GM12892 (cell line): ENCODE results near the gene WNT3A.

Source experiments
- DNase-seq: peaks from one replicate; pipeline ENCODE4 v3.0.0; 2011; ENCODE audit not compliant: insufficient read length
- FAIRE-seq: peaks from 2 replicates; lab custom pipeline; 2011; peaks lifted over from hg19 to GRCh38; lab: Jason Lieb, UNC
- POLR2A ChIP-seq: IDR thresholded peaks from 2 replicates; pipeline ENCODE4 v1.6.1; 2011; ENCODE audit warnings: low read depth, low read length, control low read depth
- POLR2AphosphoS5 ChIP-seq: IDR thresholded peaks from 2 replicates; pipeline ENCODE4 v1.6.1; 2011; ENCODE audit warnings: low read depth, low read length, control low read depth
- TAF1 ChIP-seq: IDR thresholded peaks from 2 replicates; pipeline ENCODE4 v1.6.1; 2011; ENCODE audit warnings: low read depth, mild to moderate bottlenecking, control low read depth, low read length, borderline replicate concordance

Gene WNT3A

DNA sequence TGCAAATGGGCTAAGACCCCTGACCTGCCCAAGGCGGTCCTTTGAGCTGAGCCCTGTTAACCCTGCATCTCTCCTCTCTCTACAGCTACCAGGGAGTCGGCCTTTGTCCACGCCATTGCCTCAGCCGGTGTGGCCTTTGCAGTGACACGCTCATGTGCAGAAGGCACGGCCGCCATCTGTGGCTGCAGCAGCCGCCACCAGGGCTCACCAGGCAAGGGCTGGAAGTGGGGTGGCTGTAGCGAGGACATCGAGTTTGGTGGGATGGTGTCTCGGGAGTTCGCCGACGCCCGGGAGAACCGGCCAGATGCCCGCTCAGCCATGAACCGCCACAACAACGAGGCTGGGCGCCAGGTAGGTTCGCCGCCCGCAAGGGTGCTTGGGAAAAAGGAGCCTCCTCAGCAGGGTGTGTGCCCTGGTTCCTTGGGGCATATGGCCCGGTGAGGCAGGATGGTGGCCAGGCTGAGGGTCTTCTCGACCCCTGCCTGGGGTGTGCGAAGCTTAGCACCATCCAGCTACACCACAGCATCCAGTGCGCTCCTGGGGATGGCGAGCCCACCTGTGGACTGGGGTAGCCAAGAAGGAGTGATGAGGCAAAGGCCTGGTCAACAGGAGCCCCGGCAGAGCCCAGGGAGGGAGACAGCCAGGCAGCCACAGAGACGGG lies 43.9 kb downstream of the WNT3A start:
- TF ChIP-seq POLR2AphosphoS5 (no peak), POLR2A (no peak), TAF1 (no peak)
- FAIRE-seq, result no peak
- no peak for DNase-seq

DNA sequence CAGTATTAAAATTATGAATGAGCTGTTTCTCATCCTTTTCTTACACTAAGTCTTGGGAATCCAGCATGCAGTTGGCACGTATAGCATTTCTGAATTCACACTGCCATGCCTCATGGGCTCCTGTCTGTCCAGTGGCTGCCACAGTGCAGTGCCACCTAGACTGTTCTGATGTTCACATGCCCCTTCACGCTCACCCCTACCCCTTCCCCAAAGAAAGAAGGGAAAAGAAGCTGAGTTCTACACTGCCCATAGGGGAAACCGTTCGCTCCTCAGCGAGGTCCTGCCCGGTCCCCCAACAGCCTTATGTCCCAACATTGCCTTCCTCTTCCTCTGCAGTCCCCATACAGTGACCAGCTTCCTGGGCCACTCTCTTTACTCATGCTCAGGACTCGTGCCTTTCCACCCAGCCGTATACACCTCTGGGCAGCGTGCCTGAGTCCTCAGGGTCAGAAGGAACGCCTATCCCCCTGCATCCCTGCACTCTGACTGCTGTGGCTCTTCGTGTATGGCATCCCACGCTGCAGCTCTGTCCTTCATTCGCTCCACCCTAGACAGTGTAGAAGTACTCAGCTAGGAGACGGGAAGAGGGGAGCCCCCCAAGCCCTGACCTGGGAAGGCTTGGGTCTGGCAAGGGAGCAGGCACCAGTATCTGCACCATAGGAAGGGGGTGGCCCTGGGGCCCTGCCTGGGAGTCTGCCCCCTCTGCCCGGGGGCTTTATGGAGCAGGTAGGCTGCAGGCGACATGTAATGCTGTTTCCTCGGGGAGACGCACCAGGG lies 51.6 kb downstream of the WNT3A start:
- TF ChIP-seq POLR2AphosphoS5 (no peak), TAF1 (no peak), POLR2A (no peak)
- no peak for DNase-seq
- FAIRE-seq, result no peak

DNA sequence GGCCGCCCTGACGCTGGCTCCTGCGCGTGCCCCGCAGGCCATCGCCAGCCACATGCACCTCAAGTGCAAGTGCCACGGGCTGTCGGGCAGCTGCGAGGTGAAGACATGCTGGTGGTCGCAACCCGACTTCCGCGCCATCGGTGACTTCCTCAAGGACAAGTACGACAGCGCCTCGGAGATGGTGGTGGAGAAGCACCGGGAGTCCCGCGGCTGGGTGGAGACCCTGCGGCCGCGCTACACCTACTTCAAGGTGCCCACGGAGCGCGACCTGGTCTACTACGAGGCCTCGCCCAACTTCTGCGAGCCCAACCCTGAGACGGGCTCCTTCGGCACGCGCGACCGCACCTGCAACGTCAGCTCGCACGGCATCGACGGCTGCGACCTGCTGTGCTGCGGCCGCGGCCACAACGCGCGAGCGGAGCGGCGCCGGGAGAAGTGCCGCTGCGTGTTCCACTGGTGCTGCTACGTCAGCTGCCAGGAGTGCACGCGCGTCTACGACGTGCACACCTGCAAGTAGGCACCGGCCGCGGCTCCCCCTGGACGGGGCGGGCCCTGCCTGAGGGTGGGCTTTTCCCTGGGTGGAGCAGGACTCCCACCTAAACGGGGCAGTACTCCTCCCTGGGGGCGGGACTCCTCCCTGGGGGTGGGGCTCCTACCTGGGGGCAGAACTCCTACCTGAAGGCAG lies 52.3 kb downstream of the WNT3A start:
- FAIRE-seq (no peak), DNase-seq (no peak)
- no peak for TF ChIP-seq POLR2AphosphoS5
- no peak for TF ChIP-seq TAF1
- no peak for TF ChIP-seq POLR2A

DNA sequence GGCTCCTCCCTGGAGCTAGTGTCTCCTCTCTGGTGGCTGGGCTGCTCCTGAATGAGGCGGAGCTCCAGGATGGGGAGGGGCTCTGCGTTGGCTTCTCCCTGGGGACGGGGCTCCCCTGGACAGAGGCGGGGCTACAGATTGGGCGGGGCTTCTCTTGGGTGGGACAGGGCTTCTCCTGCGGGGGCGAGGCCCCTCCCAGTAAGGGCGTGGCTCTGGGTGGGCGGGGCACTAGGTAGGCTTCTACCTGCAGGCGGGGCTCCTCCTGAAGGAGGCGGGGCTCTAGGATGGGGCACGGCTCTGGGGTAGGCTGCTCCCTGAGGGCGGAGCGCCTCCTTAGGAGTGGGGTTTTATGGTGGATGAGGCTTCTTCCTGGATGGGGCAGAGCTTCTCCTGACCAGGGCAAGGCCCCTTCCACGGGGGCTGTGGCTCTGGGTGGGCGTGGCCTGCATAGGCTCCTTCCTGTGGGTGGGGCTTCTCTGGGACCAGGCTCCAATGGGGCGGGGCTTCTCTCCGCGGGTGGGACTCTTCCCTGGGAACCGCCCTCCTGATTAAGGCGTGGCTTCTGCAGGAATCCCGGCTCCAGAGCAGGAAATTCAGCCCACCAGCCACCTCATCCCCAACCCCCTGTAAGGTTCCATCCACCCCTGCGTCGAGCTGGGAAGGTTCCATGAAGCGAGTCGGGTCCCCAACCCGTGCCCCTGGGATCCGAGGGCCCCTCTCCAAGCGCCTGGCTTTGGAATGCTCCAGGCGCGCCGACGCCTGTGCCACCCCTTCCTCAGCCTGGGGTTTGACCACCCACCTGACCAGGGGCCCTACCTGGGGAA lies 53.0 kb downstream of the WNT3A start:
- TF ChIP-seq POLR2AphosphoS5, result no peak
- TF ChIP-seq TAF1, result no peak
- no peak for TF ChIP-seq POLR2A
- DNase-seq (no peak), FAIRE-seq (no peak)

DNA sequence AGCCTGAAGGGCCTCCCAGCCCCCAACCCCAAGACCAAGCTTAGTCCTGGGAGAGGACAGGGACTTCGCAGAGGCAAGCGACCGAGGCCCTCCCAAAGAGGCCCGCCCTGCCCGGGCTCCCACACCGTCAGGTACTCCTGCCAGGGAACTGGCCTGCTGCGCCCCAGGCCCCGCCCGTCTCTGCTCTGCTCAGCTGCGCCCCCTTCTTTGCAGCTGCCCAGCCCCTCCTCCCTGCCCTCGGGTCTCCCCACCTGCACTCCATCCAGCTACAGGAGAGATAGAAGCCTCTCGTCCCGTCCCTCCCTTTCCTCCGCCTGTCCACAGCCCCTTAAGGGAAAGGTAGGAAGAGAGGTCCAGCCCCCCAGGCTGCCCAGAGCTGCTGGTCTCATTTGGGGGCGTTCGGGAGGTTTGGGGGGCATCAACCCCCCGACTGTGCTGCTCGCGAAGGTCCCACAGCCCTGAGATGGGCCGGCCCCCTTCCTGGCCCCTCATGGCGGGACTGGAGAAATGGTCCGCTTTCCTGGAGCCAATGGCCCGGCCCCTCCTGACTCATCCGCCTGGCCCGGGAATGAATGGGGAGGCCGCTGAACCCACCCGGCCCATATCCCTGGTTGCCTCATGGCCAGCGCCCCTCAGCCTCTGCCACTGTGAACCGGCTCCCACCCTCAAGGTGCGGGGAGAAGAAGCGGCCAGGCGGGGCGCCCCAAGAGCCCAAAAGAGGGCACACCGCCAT lies 53.8 kb downstream of the WNT3A start:
- DNase-seq (no peak), FAIRE-seq (no peak)
- TF ChIP-seq TAF1 (no peak), POLR2AphosphoS5 (no peak), POLR2A (no peak)

DNA sequence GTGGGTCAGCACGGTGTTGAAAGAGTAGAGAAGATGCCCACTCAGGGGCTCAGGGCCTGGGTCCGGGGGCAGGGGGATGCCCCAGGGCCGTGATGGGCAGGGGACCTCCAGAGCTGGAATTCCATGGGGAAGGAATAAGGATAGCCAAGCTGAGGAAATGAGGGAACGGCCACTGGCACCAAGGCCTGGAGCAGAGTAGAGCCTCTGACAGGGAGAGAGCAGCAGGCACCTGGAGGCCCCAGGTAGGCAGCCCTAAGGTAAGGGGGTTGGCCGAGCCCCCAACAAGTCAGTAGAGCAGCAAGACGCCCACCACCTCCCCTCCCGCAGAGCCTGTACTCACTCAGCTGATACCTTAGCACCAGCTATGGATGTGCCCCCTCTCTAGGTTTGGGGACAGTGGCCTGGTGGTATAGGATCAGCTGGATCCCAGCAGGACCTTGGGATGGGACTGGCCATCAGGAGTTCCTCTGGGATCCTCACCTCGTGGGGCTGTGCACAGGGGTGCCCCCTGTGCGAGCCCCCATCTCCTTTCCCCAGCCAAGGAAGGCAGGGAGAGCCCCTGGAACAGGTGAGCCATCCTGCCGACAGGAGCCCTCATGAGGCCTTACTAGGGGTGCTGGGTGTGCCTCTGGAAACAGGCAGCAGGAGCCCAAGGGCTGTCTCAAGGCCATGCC lies 54.8 kb downstream of the WNT3A start:
- no peak for DNase-seq
- TF ChIP-seq POLR2AphosphoS5 (no peak), TAF1 (no peak), POLR2A (no peak)
- FAIRE-seq, result no peak

DNA sequence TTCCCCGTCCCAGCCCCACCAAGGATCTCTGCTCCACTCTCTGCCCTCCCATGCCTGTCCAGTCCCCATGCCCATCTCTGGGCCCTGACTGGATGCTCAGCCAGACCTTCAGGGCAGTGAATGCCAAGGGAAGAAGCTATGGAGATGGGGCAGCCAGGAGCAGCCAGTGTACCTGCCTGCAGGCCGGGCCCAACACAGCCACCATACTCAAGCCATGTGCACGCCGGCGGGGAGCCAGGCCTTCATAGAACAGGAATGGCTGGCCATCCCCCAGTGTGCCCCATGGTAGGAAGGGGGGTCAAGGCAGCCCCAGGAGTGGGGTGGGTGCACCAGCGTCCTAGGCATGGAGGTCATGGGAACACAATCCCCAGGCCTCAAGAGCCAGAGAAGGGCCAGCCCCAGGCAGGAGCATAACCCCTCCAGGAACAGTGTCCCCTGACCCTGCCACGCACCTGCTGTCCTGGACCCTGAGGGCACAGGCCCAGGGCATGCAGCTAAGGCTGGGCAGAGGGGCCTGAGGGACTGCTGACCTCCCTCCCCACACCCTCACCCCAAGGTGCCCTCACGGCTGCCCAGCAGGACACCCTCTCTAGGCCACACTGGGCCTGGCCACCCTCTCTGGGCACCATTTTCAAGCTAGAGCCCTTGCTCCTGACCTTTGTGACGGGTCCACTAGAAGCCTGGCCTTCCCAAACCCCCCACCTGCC lies 55.4 kb downstream of the WNT3A start:
- TF ChIP-seq POLR2A (no peak), TAF1 (no peak), POLR2AphosphoS5 (no peak)
- no peak for DNase-seq
- FAIRE-seq, result no peak

DNA sequence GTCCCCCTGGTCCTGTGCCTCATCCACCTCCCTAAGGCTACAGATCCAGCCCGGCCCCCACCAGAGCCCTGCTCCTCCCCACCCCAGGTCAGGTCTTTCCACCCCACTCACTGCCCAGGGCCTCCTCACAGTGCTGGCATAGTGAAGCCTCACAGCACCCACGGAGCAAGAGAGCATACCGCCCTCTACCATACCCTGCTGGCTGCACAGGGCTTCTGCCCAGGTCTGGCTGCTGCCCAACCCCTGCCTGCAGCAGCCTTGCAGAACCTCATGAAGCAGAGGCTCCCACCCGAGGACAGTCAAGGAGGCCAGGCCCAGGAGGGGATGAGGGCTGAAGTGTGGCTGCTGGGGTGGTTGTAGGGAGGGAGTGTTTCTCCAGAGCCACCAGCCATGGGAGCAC lies 56.0 kb downstream of the WNT3A start:
- no peak for TF ChIP-seq TAF1
- TF ChIP-seq POLR2AphosphoS5, result no peak
- no peak for TF ChIP-seq POLR2A
- DNase-seq (no peak), FAIRE-seq (no peak)
